Measurements from ENCODE around the gene ZEB1.

DNA sequence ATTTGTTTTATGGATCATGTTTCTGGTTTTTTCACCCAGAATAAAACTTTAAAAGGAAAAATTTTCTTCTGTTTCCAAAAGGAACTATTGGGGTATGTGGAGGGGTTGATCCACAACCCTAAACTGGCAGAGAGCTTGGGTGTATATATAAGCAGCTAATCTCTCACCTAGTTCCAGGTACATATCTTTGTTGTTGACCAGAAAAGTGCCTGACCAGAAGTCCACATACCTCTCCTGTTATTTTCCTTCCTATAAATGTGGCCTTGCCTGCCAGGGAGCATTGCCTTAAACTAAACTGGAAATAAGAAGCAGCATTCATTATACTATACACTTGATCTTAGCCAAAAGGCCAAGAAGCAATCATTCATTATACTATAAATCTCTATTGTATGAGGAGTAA is 112.0 kb downstream of the ZEB1 start:
- TF ChIP-seq, protein P1, sequence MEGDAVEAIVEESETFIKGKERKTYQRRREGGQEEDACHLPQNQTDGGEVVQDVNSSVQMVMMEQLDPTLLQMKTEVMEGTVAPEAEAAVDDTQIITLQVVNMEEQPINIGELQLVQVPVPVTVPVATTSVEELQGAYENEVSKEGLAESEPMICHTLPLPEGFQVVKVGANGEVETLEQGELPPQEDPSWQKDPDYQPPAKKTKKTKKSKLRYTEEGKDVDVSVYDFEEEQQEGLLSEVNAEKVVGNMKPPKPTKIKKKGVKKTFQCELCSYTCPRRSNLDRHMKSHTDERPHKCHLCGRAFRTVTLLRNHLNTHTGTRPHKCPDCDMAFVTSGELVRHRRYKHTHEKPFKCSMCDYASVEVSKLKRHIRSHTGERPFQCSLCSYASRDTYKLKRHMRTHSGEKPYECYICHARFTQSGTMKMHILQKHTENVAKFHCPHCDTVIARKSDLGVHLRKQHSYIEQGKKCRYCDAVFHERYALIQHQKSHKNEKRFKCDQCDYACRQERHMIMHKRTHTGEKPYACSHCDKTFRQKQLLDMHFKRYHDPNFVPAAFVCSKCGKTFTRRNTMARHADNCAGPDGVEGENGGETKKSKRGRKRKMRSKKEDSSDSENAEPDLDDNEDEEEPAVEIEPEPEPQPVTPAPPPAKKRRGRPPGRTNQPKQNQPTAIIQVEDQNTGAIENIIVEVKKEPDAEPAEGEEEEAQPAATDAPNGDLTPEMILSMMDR (IDR thresholded peaks at IDR 0.05) = no peak
- TF ChIP-seq POLR2A (IDR thresholded peaks at IDR 0.05) = no peak

All from vagina (tissue), 2 donors.